ENCODE measurements around the gene ZCCHC7. TPM values are rescaled to one million over a fixed set of nuclear protein-coding genes. Genes with fewer than 3 reads are reported as not detected.

Gene ZCCHC7
- total RNA-seq, 1 experiment from 2014 or later, result 31.2 TPM

DNA sequence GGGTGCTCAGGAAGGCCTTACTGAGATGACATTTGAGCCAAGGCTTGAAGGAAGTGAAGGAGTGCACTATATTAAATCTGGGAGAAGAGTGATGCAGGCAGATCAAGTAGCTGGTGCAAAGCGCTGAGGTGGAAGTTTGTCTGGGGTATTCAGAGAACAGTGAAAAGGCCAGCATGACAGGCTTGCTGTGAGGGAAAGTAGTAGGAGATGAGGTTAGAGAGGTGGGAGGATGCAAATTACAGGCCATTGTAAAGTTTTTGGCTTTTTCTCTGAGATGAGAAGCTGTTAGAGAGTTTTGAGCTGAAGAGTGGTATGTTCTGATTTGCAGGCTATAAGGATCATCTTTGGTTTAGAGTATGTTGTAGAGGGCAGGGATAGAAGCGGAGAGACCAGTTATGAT is 221.3 kb downstream of the ZCCHC7 start:
- no peaks in the 10 kb centered on the region for H3K9me2 ChIP-seq (ENCODE audit: insufficient read depth)
- no peaks in the 10 kb centered on the region for H3K9me3 ChIP-seq (ENCODE audit: control insufficient read depth in 1 of 2, insufficient read depth in 1 of 2, low read depth in 1 of 2, low read length in 2 of 2)
- no peaks in the 10 kb centered on the region for H3K27me3 ChIP-seq (ENCODE audit: insufficient read depth, low read length)
- BruUV-seq (replicated peaks), result no TSS peak
- H3K79me2 ChIP-seq (ENCODE audit: insufficient read depth, low read length), result no peaks in the 10 kb centered on the region
- POLR2A ChIA-PET, result no interaction called here
- no peaks in the 10 kb centered on the region; a peak in 1 of 4 replicates for H3K36me3 ChIP-seq (ENCODE audit: control insufficient read depth in 1 of 2, insufficient read depth in 2 of 2, low read length in 2 of 2)
- ATAC-seq (no peak), DNase-seq (ENCODE audit: low read depth, low spot score) (no peak)
- no peak overlapping the region for H3K4me2 ChIP-seq (ENCODE audit: low read length)
- H4K20me1 ChIP-seq (ENCODE audit: insufficient read depth), result no peaks in the 10 kb centered on the region
- intact Hi-C loops (cut with micrococcal nuclease), result no loop called here
- no peak for TF ChIP-seq FOSL1 (IDR thresholded peaks at IDR 0.05; ENCODE audit: low read depth)
- TF ChIP-seq SP1 (IDR thresholded peaks at IDR 0.05; ENCODE audit: low read depth), result no peak
- TF ChIP-seq, protein P1, sequence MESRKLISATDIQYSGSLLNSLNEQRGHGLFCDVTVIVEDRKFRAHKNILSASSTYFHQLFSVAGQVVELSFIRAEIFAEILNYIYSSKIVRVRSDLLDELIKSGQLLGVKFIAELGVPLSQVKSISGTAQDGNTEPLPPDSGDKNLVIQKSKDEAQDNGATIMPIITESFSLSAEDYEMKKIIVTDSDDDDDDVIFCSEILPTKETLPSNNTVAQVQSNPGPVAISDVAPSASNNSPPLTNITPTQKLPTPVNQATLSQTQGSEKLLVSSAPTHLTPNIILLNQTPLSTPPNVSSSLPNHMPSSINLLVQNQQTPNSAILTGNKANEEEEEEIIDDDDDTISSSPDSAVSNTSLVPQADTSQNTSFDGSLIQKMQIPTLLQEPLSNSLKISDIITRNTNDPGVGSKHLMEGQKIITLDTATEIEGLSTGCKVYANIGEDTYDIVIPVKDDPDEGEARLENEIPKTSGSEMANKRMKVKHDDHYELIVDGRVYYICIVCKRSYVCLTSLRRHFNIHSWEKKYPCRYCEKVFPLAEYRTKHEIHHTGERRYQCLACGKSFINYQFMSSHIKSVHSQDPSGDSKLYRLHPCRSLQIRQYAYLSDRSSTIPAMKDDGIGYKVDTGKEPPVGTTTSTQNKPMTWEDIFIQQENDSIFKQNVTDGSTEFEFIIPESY (IDR thresholded peaks at IDR 0.05; ENCODE audit: extremely low read depth, insufficient replicate concordance, low read length), result no peak
- no peak for TF ChIP-seq POLR2AphosphoS5 (IDR thresholded peaks at IDR 0.05; ENCODE audit: low read depth, low read length)
- TF ChIP-seq POLR2A (IDR thresholded peaks at IDR 0.05; ENCODE audit: borderline replicate concordance, extremely low read depth, insufficient read depth, insufficient read length), result no peak
- TF ChIP-seq ELF1 (IDR thresholded peaks at IDR 0.05; ENCODE audit: borderline replicate concordance, low read depth), result no peak
- no peak for TF ChIP-seq RAD21 (IDR thresholded peaks at IDR 0.05; ENCODE audit: low read depth)
- no peak for TF ChIP-seq EGR1 (IDR thresholded peaks at IDR 0.05; ENCODE audit: low read depth)
- TF ChIP-seq SIN3A (IDR thresholded peaks at IDR 0.05; ENCODE audit: low read depth), result no peak
- no peak overlapping the region for H3K27ac ChIP-seq (ENCODE audit: low read depth, low read length)
- H3K4me3 ChIP-seq (replicated peaks in 1 of 2; ENCODE audit: low read depth in 1 of 2, low read length in 2 of 2), result no peak overlapping the region
- RAD21 ChIA-PET (ENCODE audit: low non-redundant PET in 1 of 2, low total read pairs in 2 of 2, uncharacterized antibody in 2 of 2, unreplicated experiment in 2 of 2), result no interaction called here
- CTCF ChIA-PET, result no interaction called here
- no peak overlapping the region for H2AFZ ChIP-seq (ENCODE audit: low read depth, low read length, poor library complexity, severe bottlenecking)
- H3K9ac ChIP-seq (ENCODE audit: low read length), result no peak overlapping the region
- H3K4me1 ChIP-seq (ENCODE audit: control insufficient read depth in 1 of 2, insufficient read depth in 2 of 2, low read length in 2 of 2), result no peaks in the 10 kb centered on the region

GRCh38 chr9:37342493-37342892 is 222.1 kb downstream of the ZCCHC7 start:
- DNase-seq (ENCODE audit: low read depth, low spot score), result no peak
- H3K4me1 ChIP-seq (ENCODE audit: control insufficient read depth in 1 of 2, insufficient read depth in 2 of 2, low read length in 2 of 2), result no peaks in the 10 kb centered on the region
- H3K79me2 ChIP-seq (ENCODE audit: insufficient read depth, low read length), result no peaks in the 10 kb centered on the region
- H3K27me3 ChIP-seq (ENCODE audit: insufficient read depth, low read length), result no peaks in the 10 kb centered on the region
- H3K9me3 ChIP-seq (ENCODE audit: control insufficient read depth in 1 of 2, insufficient read depth in 1 of 2, low read depth in 1 of 2, low read length in 2 of 2), result no peaks in the 10 kb centered on the region
- no peak overlapping the region for H3K27ac ChIP-seq (ENCODE audit: low read depth, low read length)
- H3K4me3 ChIP-seq (replicated peaks in 1 of 2; ENCODE audit: low read depth in 1 of 2, low read length in 2 of 2), result no peak overlapping the region
- no peak overlapping the region for H3K4me2 ChIP-seq (ENCODE audit: low read length)
- BruUV-seq (replicated peaks), result no TSS peak
- no peak overlapping the region for H2AFZ ChIP-seq (ENCODE audit: low read depth, low read length, poor library complexity, severe bottlenecking)
- ATAC-seq, result no peak
- H3K36me3 ChIP-seq (ENCODE audit: control insufficient read depth in 1 of 2, insufficient read depth in 2 of 2, low read length in 2 of 2), result no peaks in the 10 kb centered on the region
- intact Hi-C loops (cut with micrococcal nuclease), result no loop called here
- RAD21 ChIA-PET (ENCODE audit: low non-redundant PET in 1 of 2, low total read pairs in 2 of 2, uncharacterized antibody in 2 of 2, unreplicated experiment in 2 of 2), result no interaction called here
- POLR2A ChIA-PET, result no interaction called here
- no peak overlapping the region for H3K9ac ChIP-seq (ENCODE audit: low read length)
- CTCF ChIA-PET, result no interaction called here
- no peaks in the 10 kb centered on the region for H3K9me2 ChIP-seq (ENCODE audit: insufficient read depth)
- no peaks in the 10 kb centered on the region for H4K20me1 ChIP-seq (ENCODE audit: insufficient read depth)
- no peak for TF ChIP-seq ZFX (IDR thresholded peaks at IDR 0.05)
- TF ChIP-seq POLR2AphosphoS5 (IDR thresholded peaks at IDR 0.05; ENCODE audit: low read depth, low read length), result no peak
- no peak for TF ChIP-seq SP1 (IDR thresholded peaks at IDR 0.05; ENCODE audit: low read depth)
- TF ChIP-seq, protein P1 (IDR thresholded peaks at IDR 0.05; ENCODE audit: extremely low read depth, insufficient replicate concordance, low read length), result no peak
- TF ChIP-seq CTCF (IDR thresholded peaks at IDR 0.05 in 2 of 3, conservative IDR thresholded peaks at IDR 0.05 in 1 of 3; ENCODE audit: borderline replicate concordance in 1 of 3, insufficient read depth in 1 of 3, low read depth in 2 of 3, low read length in 2 of 3), result no peak
- no peak for TF ChIP-seq ELF1 (IDR thresholded peaks at IDR 0.05; ENCODE audit: borderline replicate concordance, low read depth)
- no peak for TF ChIP-seq TCF7L2 (IDR thresholded peaks at IDR 0.05; ENCODE audit: borderline replicate concordance, extremely low read depth, insufficient read depth, insufficient read length)
- TF ChIP-seq, protein P2, sequence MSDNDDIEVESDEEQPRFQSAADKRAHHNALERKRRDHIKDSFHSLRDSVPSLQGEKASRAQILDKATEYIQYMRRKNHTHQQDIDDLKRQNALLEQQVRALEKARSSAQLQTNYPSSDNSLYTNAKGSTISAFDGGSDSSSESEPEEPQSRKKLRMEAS (IDR thresholded peaks at IDR 0.05), result no peak
- no peak for TF ChIP-seq CEBPB (IDR thresholded peaks at IDR 0.05; ENCODE audit: low read depth)
- no peak for TF ChIP-seq ZNF274 (IDR thresholded peaks at IDR 0.05; ENCODE audit: low read depth, low read length)

All from HCT116 (cell line).